ENCODE results near the gene DDI1. TPM values are rescaled to one million over a fixed set of nuclear protein-coding genes. Genes with fewer than 3 reads are reported as not detected.

Gene DDI1
- total and polyA plus RNA-seq, 2 experiments from 2014 or later: 0.13 TPM; not detected in 1

- Histone ChIP-seq H3K4me1 (ENCODE audit: insufficient read depth) (peaks cover 6% of the 10 kb centered on the region), H3K4me3 (no peak overlapping the region)
- H3K9me3 Mint-ChIP-seq: no peaks in the 10 kb centered on the region
These were observed 22.2 kb downstream of the DDI1 start for GRCh38 chr11:104058680-104059079.

More at GRCh38 chr11:104058680-104059079, 22.2 kb downstream of the DDI1 start:
- H2AFZ ChIP-seq: no peak overlapping the region
- H3K36me3 ChIP-seq (ENCODE audit: insufficient read depth): no peaks in the 10 kb centered on the region
- no peaks in the 10 kb centered on the region for H3K79me2 ChIP-seq (replicated peaks; ENCODE audit: insufficient read depth)
- no peaks in the 10 kb centered on the region for H3K27me3 ChIP-seq (ENCODE audit: insufficient read depth)
- DNase-seq (ENCODE audit: low spot score) (no peak), ATAC-seq (no peak)
- Mint-ChIP-seq H3K27me3 (ENCODE audit: insufficient read depth, low read depth, poor library complexity) (no peaks in the 10 kb centered on the region), H3K36me3 (ENCODE audit: low read depth) (no peaks in the 10 kb centered on the region), H3K4me1 (peaks cover 18% of the 10 kb centered on the region), H3K4me3 (no peak overlapping the region), H3K27ac (no peak overlapping the region)
- no peaks in the 10 kb centered on the region for H3K9me2 ChIP-seq (ENCODE audit: insufficient read depth)
- H3K4me2 ChIP-seq: no peak overlapping the region
- no peak for TF ChIP-seq STAT1 (IDR thresholded peaks at IDR 0.05; ENCODE audit: unreplicated experiment)
- no peak for TF ChIP-seq EZH2 (IDR thresholded peaks at IDR 0.05; ENCODE audit: low read depth, unreplicated experiment)
- no peak for TF ChIP-seq CREB1 (CRISPR knock-in tag; IDR thresholded peaks at IDR 0.05; ENCODE audit: low read depth)
- no peak for TF ChIP-seq REST (IDR thresholded peaks at IDR 0.05; ENCODE audit: unreplicated experiment)
- no peak for TF ChIP-seq NANOG (IDR thresholded peaks at IDR 0.05; ENCODE audit: borderline replicate concordance)
- no peak for TF ChIP-seq ZNF114 (CRISPR knock-in tag; IDR thresholded peaks at IDR 0.05)
- no peak for TF ChIP-seq POLR2AphosphoS5 (IDR thresholded peaks at IDR 0.05; ENCODE audit: low read depth)
- no peak for TF ChIP-seq EZH2phosphoT487 (IDR thresholded peaks at IDR 0.05; ENCODE audit: unreplicated experiment)
- TF ChIP-seq CTCF (conservative IDR thresholded peaks at IDR 0.05; ENCODE audit: low read depth in 2 of 2): no peak
- no peak for TF ChIP-seq ZNF331 (CRISPR knock-in tag; IDR thresholded peaks at IDR 0.05; ENCODE audit: low read depth)
- TF ChIP-seq ZNF462 (CRISPR knock-in tag; IDR thresholded peaks at IDR 0.05): no peak
- TF ChIP-seq, protein P1, sequence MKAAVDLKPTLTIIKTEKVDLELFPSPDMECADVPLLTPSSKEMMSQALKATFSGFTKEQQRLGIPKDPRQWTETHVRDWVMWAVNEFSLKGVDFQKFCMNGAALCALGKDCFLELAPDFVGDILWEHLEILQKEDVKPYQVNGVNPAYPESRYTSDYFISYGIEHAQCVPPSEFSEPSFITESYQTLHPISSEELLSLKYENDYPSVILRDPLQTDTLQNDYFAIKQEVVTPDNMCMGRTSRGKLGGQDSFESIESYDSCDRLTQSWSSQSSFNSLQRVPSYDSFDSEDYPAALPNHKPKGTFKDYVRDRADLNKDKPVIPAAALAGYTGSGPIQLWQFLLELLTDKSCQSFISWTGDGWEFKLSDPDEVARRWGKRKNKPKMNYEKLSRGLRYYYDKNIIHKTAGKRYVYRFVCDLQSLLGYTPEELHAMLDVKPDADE (IDR thresholded peaks at IDR 0.05): no peak
- no peak for TF ChIP-seq JUNB (IDR thresholded peaks at IDR 0.05; ENCODE audit: unreplicated experiment)
- H4K20me1 ChIP-seq (replicated peaks; ENCODE audit: insufficient read depth): no peaks in the 10 kb centered on the region
- H3K27ac ChIP-seq (ENCODE audit: low read depth): no peak overlapping the region
- no peaks in the 10 kb centered on the region for H3F3A ChIP-seq (replicated peaks; ENCODE audit: low read depth)

Measured in GM23338 (cell line).